ENCODE data around the gene PHF14.

- no peak for TF ChIP-seq GATA3 (IDR thresholded peaks at IDR 0.05; ENCODE audit: low read depth, low read length)
- no peak for TF ChIP-seq GATA2 (IDR thresholded peaks at IDR 0.05; ENCODE audit: low read depth, low read length)
These were observed 207.9 kb downstream of the PHF14 start for GRCh38 chr7:11181590-11181989.
